Smooth muscle cell of bladder (primary cell): ENCODE data around the gene CACFD1. TPM values are rescaled to one million over a fixed set of nuclear protein-coding genes. Genes with fewer than 3 reads are reported as not detected.

Source experiments
- total RNA-seq: library from RNA; depleted of rRNA; stranded (reverse); fragments of >200 nt; gene quantifications from 2 replicates; pipeline ENCODE4 v1.2.3, GENCODE V29; 2014

CACFD1 gene
- total RNA-seq, result 6.5 and 8.4 TPM in 2 replicates

GRCh38 chr9:133459476-133460404 is at the start of gene CACFD1:
Gene CACFD1 (plus strand): TSS chr9:133459978. CDS start chr9:133460067, 89 bp downstream.

DNA sequence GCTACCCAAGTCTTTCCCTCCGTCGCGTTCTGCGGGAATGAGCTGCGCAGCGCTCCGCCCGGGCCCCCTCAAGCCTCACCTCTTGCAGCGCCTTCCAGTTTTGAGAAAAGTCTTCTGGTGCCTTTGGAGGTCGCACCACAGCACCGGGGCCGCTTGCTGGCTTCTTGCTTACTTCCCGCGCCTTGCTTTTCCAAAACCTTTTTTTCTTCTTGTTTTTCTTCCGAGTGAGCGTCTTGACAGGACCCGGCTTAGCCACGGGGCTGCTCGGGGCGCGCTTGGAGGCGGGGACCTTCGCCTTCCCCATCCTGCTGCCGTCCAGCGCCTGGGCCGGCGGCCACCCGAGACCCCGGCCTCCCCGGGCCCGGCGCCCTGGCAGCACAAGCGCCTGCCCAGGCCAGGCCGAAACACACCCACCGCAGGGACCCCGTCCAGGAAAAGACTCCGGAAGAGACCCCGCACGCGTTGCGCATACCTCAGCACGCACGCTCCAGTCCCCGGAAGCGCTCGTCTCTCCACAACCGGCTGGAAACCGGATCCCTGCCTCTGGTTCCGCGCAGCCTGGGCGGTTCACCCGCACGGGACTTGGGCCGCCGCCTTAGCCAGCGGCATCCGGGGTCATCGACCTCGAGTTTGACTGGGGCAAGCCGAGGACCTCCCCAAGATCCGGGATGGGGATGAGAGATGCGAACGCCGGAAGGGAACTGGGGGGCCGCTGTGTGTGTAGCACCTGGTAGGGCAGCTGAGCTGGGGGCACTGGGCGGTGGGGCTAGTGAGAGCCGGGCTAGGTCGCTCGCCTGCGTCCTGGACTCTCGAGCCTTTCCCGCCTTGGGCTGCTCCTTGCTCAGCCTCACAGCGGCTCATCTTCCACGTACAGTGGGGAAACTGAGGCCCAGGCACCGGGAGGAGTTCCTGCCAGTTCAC is 42.0 kb upstream of the CACFD1 start, which contains the start of gene REXO4:
TSS of gene REXO4 (minus strand) at position 470 of the 921 bp plus-strand sequence. CDS start at position 304, 166 bp downstream.

GRCh38 chr9:133421615-133422542 is 37.9 kb upstream of the CACFD1 start, which contains the start of gene ADAMTS13:
Gene ADAMTS13 (plus strand): TSS chr9:133422367. CDS start chr9:133422444, 77 bp downstream.

GRCh38 chr9:133478851-133479711 is 19.3 kb downstream of the CACFD1 start, which contains the start of gene SLC2A6:
Gene SLC2A6 (minus strand): TSS chr9:133479099. CDS start chr9:133479059, 40 bp downstream.

Other genes with a start within 250 kb of the CACFD1 start
- not detected in 2 replicates for gene ABO, start 184.8 kb upstream of the CACFD1 start, total RNA-seq
- gene SURF6, start 123.8 kb upstream of the CACFD1 start, total RNA-seq, result 7.4 and 11.6 TPM in 2 replicates
- gene MED22, start 111.8 kb upstream of the CACFD1 start, total RNA-seq, result 7.7 and 9.5 TPM in 2 replicates
- 2,732 and 3,145 TPM in 2 replicates for gene RPL7A, start 111.8 kb upstream of the CACFD1 start, total RNA-seq
- 35.4 and 45.7 TPM in 2 replicates for gene SURF1, start 103.5 kb upstream of the CACFD1 start, total RNA-seq
- 9.8 and 11.6 TPM in 2 replicates for gene SURF2, start 103.4 kb upstream of the CACFD1 start, total RNA-seq
- gene SURF4, start 83.9 kb upstream of the CACFD1 start, total RNA-seq, result 474 and 583 TPM in 2 replicates
- gene STKLD1, start 83.6 kb upstream of the CACFD1 start, total RNA-seq, result 0.55 and 0.57 TPM in 2 replicates
- gene REXO4, start 42.0 kb upstream of the CACFD1 start, total RNA-seq, result 14.5 and 16.3 TPM in 2 replicates
- 1.00 and 2.2 TPM in 2 replicates for gene ADAMTS13, start 37.6 kb upstream of the CACFD1 start, total RNA-seq
- 12.9 and 14.1 TPM in 2 replicates for gene SLC2A6, start 19.1 kb downstream of the CACFD1 start, total RNA-seq
- gene MYMK, start 65.0 kb downstream of the CACFD1 start, total RNA-seq, result not detected in 2 replicates
- gene ADAMTSL2, start 74.7 kb downstream of the CACFD1 start, total RNA-seq, result 2.3 TPM in 2 replicates
- gene FAM163B, start 149.4 kb downstream of the CACFD1 start, total RNA-seq, result 0.18 and 0.28 TPM in 2 replicates
- not detected in 2 replicates for gene DBH, start 176.4 kb downstream of the CACFD1 start, total RNA-seq